NCI-H345 treated with DMSO at 0.1 percent for 48 hours (cell line): ENCODE measurements around the gene FLT4.

Source experiments
- DNase-seq: peaks from one replicate; lab custom pipeline; 2025; ENCODE audit not compliant: unreplicated experiment; lab: John Stamatoyannopoulos, UW

The FLT4 gene

GRCh38 chr5:180643191-180643851 lies 6.1 kb downstream of the FLT4 start:
- no peak for DNase-seq

GRCh38 chr5:180642779-180643178 lies 6.6 kb downstream of the FLT4 start:
- no peak for DNase-seq

- DNase-seq = no peak
These were observed 7.1 kb downstream of the FLT4 start for GRCh38 chr5:180642181-180642775.

GRCh38 chr5:180641566-180641900 lies 7.9 kb downstream of the FLT4 start:
- DNase-seq = no peak

- DNase-seq = no peak
These were observed 8.4 kb downstream of the FLT4 start for GRCh38 chr5:180640861-180641565.

GRCh38 chr5:180640611-180640860 lies 8.9 kb downstream of the FLT4 start:
- DNase-seq = no peak

GRCh38 chr5:180639741-180640610 lies 9.4 kb downstream of the FLT4 start:
- no peak for DNase-seq

- no peak for DNase-seq
These were observed 10.1 kb downstream of the FLT4 start for GRCh38 chr5:180639287-180639686.

- no peak for DNase-seq
These were observed 11.3 kb downstream of the FLT4 start for GRCh38 chr5:180637962-180638680.

- no peak for DNase-seq
These were observed 12.9 kb downstream of the FLT4 start for GRCh38 chr5:180636403-180637075.

GRCh38 chr5:180636016-180636402 lies 13.4 kb downstream of the FLT4 start:
- DNase-seq = no peak

GRCh38 chr5:180633283-180634177 lies 15.9 kb downstream of the FLT4 start:
- no peak for DNase-seq

GRCh38 chr5:180632768-180633167 lies 16.6 kb downstream of the FLT4 start:
- no peak for DNase-seq

GRCh38 chr5:180631549-180632383 lies 17.6 kb downstream of the FLT4 start:
- DNase-seq = peak; percentile 100

- DNase-seq = no peak
These were observed 19.0 kb downstream of the FLT4 start for GRCh38 chr5:180630426-180630825.

- no peak for DNase-seq
These were observed 19.5 kb downstream of the FLT4 start for GRCh38 chr5:180629831-180630382.

GRCh38 chr5:180628827-180629750 lies 20.3 kb downstream of the FLT4 start:
- DNase-seq = no peak
